T-cell (primary cell): Measurements from ENCODE around the gene CLEC18A. TPM values are rescaled to one million over a fixed set of nuclear protein-coding genes. Genes with fewer than 3 reads are reported as not detected.

Source experiments
- ATAC-seq, 4 experiments: fragments of 200-7000 bp in 3 of 4; fragments of 150-1000 bp in 1 of 4; cut with Tn5 transposase; replicated peaks in 1 of 4; 1 replicate in 3 of 4; 2 replicates in 1 of 4; pipeline ENCODE4 v1.10.0; 2021; ENCODE audit warnings: moderate library complexity in 3 of 4, mild to moderate bottlenecking in 2 of 4, moderate number of reproducible peaks in 1 of 4
- CTCF ChIA-PET, 2 donors: fragments of 300-600 bp; sonication (Branson Sonifier 250); formaldehyde crosslinking; loops; one replicate each; lab custom pipeline; 2022; ENCODE audit warnings: antibody characterized with exemption in 2 of 2; lab: Charles Lee
- POLR2A ChIA-PET, 2 donors: fragments of 300-600 bp; sonication (Branson Sonifier 250); formaldehyde crosslinking; loops; one replicate each; lab custom pipeline; 2022; ENCODE audit warnings: antibody characterized with exemption in 2 of 2; lab: Charles Lee
- DNase-seq, 35 experiments: peaks; one replicate each; pipeline versions ENCODE4 v3.0.0 to v3.0.0-alpha.2; 2013 to 2023
- H3K27ac ChIP-seq: one replicate; pipeline ENCODE4 v1.5.1; 2013; ENCODE audit warnings: low read length
- H3K27me3 ChIP-seq, 2 experiments: replicated peaks in 1 of 2; 1 replicate in 1 of 2; 2 replicates in 1 of 2; pipeline versions ENCODE4 v1.6.1 to v1.7.0; 2013; ENCODE audit warnings: low read length in 1 of 2, mixed read lengths in 1 of 2; ENCODE audit not compliant: control insufficient read depth in 2 of 2, insufficient read depth in 2 of 2; ENCODE audit errors: extremely low read depth in 1 of 2
- H3K36me3 ChIP-seq, 2 donors: 1 replicate in 1 of 2; 2 replicates in 1 of 2; pipeline versions ENCODE4 v1.6.1 to v1.7.0; 2013; ENCODE audit warnings: low read length in 1 of 2; ENCODE audit not compliant: control insufficient read depth in 2 of 2, insufficient read depth in 1 of 2; ENCODE audit errors: extremely low read depth in 1 of 2
- H3K4me1 ChIP-seq, 2 experiments: 1 replicate in 1 of 2; 2 replicates in 1 of 2; pipeline versions ENCODE4 v1.6.1 to v1.7.0; 2013; ENCODE audit warnings: low read length in 2 of 2, mixed read lengths in 1 of 2; ENCODE audit not compliant: insufficient read depth in 2 of 2, control insufficient read depth in 1 of 2; ENCODE audit errors: extremely low read depth in 1 of 2
- H3K4me3 ChIP-seq, 2 donors: 1 replicate in 1 of 2; 2 replicates in 1 of 2; pipeline versions ENCODE4 v1.5.1 to v1.7.0; 2013; ENCODE audit warnings: mild to moderate bottlenecking in 2 of 2, low read length in 1 of 2, moderate library complexity in 1 of 2; ENCODE audit not compliant: control insufficient read depth in 1 of 2; ENCODE audit errors: extremely low read depth in 1 of 2
- H3K9me3 ChIP-seq: 2 replicates; pipeline ENCODE4 v1.7.0; 2013
- H3K27ac Mint-ChIP-seq, 2 donors: one replicate each; pipeline ENCODE4 v1.8.0; 2020 to 2021; ENCODE audit warnings: mild to moderate bottlenecking in 2 of 2, mixed read lengths in 2 of 2
- H3K27me3 Mint-ChIP-seq, 2 donors: one replicate each; pipeline ENCODE4 v1.8.0; 2021 to 2022; ENCODE audit warnings: mixed read lengths in 2 of 2
- H3K36me3 Mint-ChIP-seq: one replicate; pipeline ENCODE4 v1.8.0; 2021; ENCODE audit warnings: mixed read lengths
- H3K4me1 Mint-ChIP-seq, 3 donors: one replicate each; pipeline ENCODE4 v1.8.0; 2020 to 2022; ENCODE audit warnings: mixed read lengths in 3 of 3, mild to moderate bottlenecking in 1 of 3
- H3K4me3 Mint-ChIP-seq, 3 donors: one replicate each; pipeline ENCODE4 v1.8.0; 2020 to 2022; ENCODE audit warnings: mild to moderate bottlenecking in 3 of 3, mixed read lengths in 3 of 3, moderate library complexity in 3 of 3
- H3K9me3 Mint-ChIP-seq, 3 donors: one replicate each; pipeline ENCODE4 v1.8.0; 2020 to 2022; ENCODE audit warnings: mixed read lengths in 3 of 3
- WGBS: methylation state at CpG from one replicate; pipeline ENCODE4 v1.1.5; 2013; ENCODE audit warnings: missing lambda C conversion rate; ENCODE audit not compliant: insufficient coverage; 5-methylcytosine and 5-hydroxymethylcytosine counted together
- total RNA-seq, 35 experiments: library from RNA in 6 of 35; stranded (reverse) in 6 of 35; fragments of 120-200 nt in 1 of 35; gene quantifications; one replicate each; pipeline versions ENCODE4 v1.2.1 to v1.2.4 and lab custom pipeline; 2013 to 2026

The CLEC18A gene
- total RNA-seq, 5 donors from 2014 or later (not counting 1 experiment from before 2014, with no cell fraction given), result 2.0 to 3.7 (median 2.8) TPM

DNA sequence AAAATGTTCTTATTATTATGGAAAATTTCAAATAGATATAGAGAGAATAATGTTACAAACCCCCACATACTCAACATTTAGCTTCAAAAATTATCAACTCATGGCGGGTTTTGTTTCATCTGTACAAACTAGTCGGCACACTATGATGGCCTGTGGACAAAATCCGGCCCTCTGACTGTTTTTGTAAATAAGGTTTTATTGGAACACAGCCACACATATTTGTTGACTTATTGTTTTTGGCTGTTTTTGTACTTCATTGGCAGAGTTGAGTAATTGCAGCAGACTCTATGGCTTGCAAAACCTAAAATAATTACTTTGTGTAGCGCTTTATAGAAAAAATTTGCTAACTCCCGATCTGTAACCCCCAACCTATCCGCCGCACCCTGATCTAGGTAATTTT lies 41.4 kb upstream of the CLEC18A start:
- Histone ChIP-seq H3K9me3 (no peaks in the 10 kb centered on the region), H3K4me1 (no peaks in the 10 kb centered on the region), H3K27me3 (no peaks in the 10 kb centered on the region), H3K36me3 (peaks cover 0 to 36% of the 10 kb centered on the region in 2 donors), H3K4me3 (no peak overlapping the region), H3K27ac (no peak overlapping the region)
- Mint-ChIP-seq H3K4me1 (no peaks in the 10 kb centered on the region), H3K27me3 (no peaks in the 10 kb centered on the region), H3K4me3 (no peak overlapping the region), H3K36me3 (peaks cover 41% of the 10 kb centered on the region), H3K9me3 (no peaks in the 10 kb centered on the region), H3K27ac (no peak overlapping the region)
- POLR2A ChIA-PET, result no interaction called here
- DNase-seq (no peak), ATAC-seq (no peak)
- CTCF ChIA-PET, result no interaction called here
- no CpG with 5 or more reads among the region's 7 CpGs for WGBS

DNA sequence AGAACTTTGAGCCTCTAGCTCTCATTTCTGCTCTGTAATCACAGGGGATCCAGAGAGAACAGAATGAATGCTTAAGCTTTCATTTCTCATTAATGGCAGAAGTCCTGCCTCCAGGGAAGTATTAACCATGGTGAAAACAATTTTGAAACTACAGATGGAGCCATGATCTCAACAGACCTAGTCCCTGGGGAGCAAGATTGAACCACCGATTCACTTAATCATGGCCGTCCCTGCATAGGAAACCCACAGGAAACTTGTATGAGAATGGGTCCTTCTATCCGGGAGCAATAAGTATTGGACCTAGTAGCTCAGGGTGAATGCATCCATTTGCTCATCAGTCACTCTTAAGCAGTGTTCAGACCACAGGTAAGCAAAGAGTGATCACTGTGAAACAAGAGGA lies 40.2 kb upstream of the CLEC18A start:
- H3K4me1 ChIP-seq, result no peaks in the 10 kb centered on the region
- 100% methylated on average over 1 of the region's 3 CpGs for WGBS
- no peak for ATAC-seq
- no peak for DNase-seq
- peaks cover 43% of the 10 kb centered on the region for H3K36me3 Mint-ChIP-seq
- H3K27ac ChIP-seq, result no peak overlapping the region
- no peak overlapping the region for H3K4me3 Mint-ChIP-seq
- H3K9me3 ChIP-seq, result no peaks in the 10 kb centered on the region
- H3K4me3 ChIP-seq, result no peak overlapping the region
- peaks cover 0 to 34% of the 10 kb centered on the region in 2 donors for H3K36me3 ChIP-seq
- no peaks in the 10 kb centered on the region for H3K9me3 Mint-ChIP-seq
- ChIA-PET CTCF (no interaction called here), POLR2A (interaction anchor here in 1 of 2 donors (0.6 kb wide), 1 partner anchor 10 kb away, joined by 5 read pairs; no protein-coding TSS in a partner anchor)
- H3K4me1 Mint-ChIP-seq, result no peaks in the 10 kb centered on the region
- no peaks in the 10 kb centered on the region for H3K27me3 ChIP-seq
- no peaks in the 10 kb centered on the region for H3K27me3 Mint-ChIP-seq
- H3K27ac Mint-ChIP-seq, result no peak overlapping the region

DNA sequence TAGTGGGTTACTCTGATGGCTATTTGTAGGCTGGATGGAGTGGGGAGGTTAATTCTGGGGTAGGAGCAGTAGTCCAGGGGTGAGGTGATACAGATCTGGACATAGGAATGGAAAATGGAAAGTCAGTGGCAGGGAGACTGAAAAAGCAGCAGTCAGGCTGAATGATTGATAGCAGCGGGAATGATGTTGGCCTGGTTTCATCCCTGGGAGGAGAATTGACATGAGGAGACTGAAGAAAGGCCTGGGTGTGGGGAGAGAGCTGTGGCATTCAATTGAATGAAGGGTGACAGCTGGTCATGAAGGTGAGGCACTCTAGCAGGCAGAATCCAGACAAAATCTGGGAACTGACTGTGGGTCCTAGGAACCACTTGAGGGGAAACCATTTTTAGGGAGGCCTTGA lies 34.7 kb upstream of the CLEC18A start:
- H3K4me3 Mint-ChIP-seq, result no peak overlapping the region
- Histone ChIP-seq H3K27ac (no peak overlapping the region), H3K36me3 (peaks cover 4 to 15% of the 10 kb centered on the region in 2 donors), H3K4me1 (no peaks in the 10 kb centered on the region), H3K9me3 (no peaks in the 10 kb centered on the region), H3K4me3 (no peak overlapping the region), H3K27me3 (no peaks in the 10 kb centered on the region)
- H3K36me3 Mint-ChIP-seq, result peaks cover 45% of the 10 kb centered on the region
- H3K27me3 Mint-ChIP-seq, result no peaks in the 10 kb centered on the region
- ATAC-seq (no peak), DNase-seq (no peak)
- no peaks in the 10 kb centered on the region for H3K9me3 Mint-ChIP-seq
- WGBS, result 100% methylated on average over 1 of the region's 1 CpG
- H3K27ac Mint-ChIP-seq, result no peak overlapping the region
- H3K4me1 Mint-ChIP-seq, result no peaks in the 10 kb centered on the region
- CTCF ChIA-PET, result no interaction called here
- POLR2A ChIA-PET, result no interaction called here

DNA sequence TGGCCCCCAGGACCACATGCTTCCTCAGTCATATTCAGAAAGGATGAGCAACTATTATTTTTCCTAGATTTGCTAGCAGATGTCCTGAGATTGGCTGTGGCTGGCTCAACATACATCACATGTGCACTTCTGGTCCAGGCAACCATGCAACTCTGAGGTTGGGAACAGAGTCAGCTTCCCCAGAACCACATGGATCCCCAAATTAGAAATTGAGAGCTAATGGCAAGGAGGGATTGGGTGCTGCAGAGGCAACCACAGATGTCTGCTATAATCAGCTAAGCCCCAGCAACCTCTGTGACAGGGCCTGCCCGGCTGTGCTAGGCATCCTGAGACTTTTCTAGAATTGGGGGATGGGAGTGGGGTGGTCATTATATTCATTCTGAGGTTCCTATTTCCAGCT lies 33.8 kb upstream of the CLEC18A start:
- ChIA-PET CTCF (no interaction called here), POLR2A (no interaction called here)
- H3K4me1 Mint-ChIP-seq, result no peaks in the 10 kb centered on the region
- 100% methylated on average over 1 of the region's 1 CpG for WGBS
- Histone ChIP-seq H3K36me3 (peaks cover 6 to 12% of the 10 kb centered on the region in 2 donors), H3K4me1 (no peaks in the 10 kb centered on the region), H3K4me3 (no peak overlapping the region), H3K27ac (no peak overlapping the region), H3K9me3 (no peaks in the 10 kb centered on the region), H3K27me3 (no peaks in the 10 kb centered on the region)
- no peak for ATAC-seq
- H3K27me3 Mint-ChIP-seq, result no peaks in the 10 kb centered on the region
- no peaks in the 10 kb centered on the region for H3K9me3 Mint-ChIP-seq
- DNase-seq, result no peak
- no peak overlapping the region for H3K4me3 Mint-ChIP-seq
- H3K36me3 Mint-ChIP-seq, result peaks cover 48% of the 10 kb centered on the region
- no peak overlapping the region for H3K27ac Mint-ChIP-seq

DNA sequence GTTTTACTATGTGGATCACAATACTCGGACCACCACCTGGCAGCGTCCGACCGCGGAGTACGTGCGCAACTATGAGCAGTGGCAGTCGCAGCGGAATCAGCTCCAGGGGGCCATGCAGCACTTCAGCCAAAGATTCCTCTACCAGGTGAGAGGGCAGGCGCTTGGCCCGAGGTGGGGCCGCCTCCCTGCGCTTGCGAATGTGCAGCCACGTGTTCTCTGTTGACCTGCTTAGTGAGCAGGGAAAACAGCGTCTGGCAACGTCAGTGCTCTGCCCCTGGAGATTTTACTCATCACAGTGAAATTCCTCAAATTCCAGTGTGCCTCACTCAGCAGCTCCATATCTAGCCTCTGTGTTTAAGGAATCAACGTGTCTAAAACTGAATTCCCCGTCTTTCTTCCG lies 33.4 kb upstream of the CLEC18A start:
- no peaks in the 10 kb centered on the region for H3K4me1 ChIP-seq

DNA sequence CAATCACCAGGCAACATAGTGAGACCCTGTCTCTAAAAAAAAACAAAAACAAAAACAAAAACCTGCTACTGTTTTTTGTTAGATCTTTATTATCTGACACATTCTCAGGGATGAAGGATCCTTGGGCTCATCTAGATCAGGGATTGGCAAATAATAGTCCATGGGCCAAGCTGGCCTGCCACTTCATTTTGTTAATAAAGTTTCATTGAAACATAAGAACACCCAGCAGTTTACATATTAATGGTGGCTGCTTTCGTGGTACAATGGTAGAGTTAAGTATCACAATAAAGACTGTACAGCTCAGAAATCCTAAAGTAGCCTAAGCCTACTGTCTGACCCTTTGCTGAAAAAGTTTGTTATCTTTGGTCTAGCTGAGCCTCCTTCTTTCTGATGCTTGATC lies 32.9 kb upstream of the CLEC18A start:
- Mint-ChIP-seq H3K4me3 (no peak overlapping the region), H3K9me3 (no peaks in the 10 kb centered on the region), H3K36me3 (peaks cover 45% of the 10 kb centered on the region), H3K27ac (no peak overlapping the region), H3K27me3 (no peaks in the 10 kb centered on the region), H3K4me1 (no peaks in the 10 kb centered on the region)
- no peaks in the 10 kb centered on the region for H3K27me3 ChIP-seq
- no peak for ATAC-seq
- H3K27ac ChIP-seq, result no peak overlapping the region
- H3K36me3 ChIP-seq, result peaks cover 10 to 13% of the 10 kb centered on the region in 2 donors
- POLR2A ChIA-PET, result interaction anchor here in 1 of 2 donors (0.6 kb wide), 1 partner anchor 83 kb away, joined by 3 read pairs; no protein-coding TSS in a partner anchor
- H3K9me3 ChIP-seq, result no peaks in the 10 kb centered on the region
- H3K4me3 ChIP-seq, result no peak overlapping the region
- no CpG with 5 or more reads among the region's 1 CpG for WGBS
- no peak for DNase-seq
- CTCF ChIA-PET, result interaction anchor here in 1 of 2 donors (0.6 kb wide), 1 partner anchor 120 kb away, joined by 3 read pairs; no protein-coding TSS in a partner anchor
- no peaks in the 10 kb centered on the region for H3K4me1 ChIP-seq

More for the DNA sequence above, 33.4 kb upstream of the CLEC18A start:
- WGBS, result 97% methylated on average over 19 of the region's 20 CpGs
- Histone ChIP-seq H3K4me3 (no peak overlapping the region), H3K27me3 (no peaks in the 10 kb centered on the region), H3K36me3 (peaks cover 10 to 13% of the 10 kb centered on the region in 2 donors), H3K9me3 (no peaks in the 10 kb centered on the region), H3K27ac (no peak overlapping the region)
- no peaks in the 10 kb centered on the region for H3K9me3 Mint-ChIP-seq
- H3K4me3 Mint-ChIP-seq, result no peak overlapping the region
- peaks cover 45% of the 10 kb centered on the region for H3K36me3 Mint-ChIP-seq
- ATAC-seq (no peak), DNase-seq (no peak)
- no peaks in the 10 kb centered on the region for H3K4me1 Mint-ChIP-seq
- no peaks in the 10 kb centered on the region for H3K27me3 Mint-ChIP-seq
- ChIA-PET CTCF (no interaction called here), POLR2A (no interaction called here)
- no peak overlapping the region for H3K27ac Mint-ChIP-seq

DNA sequence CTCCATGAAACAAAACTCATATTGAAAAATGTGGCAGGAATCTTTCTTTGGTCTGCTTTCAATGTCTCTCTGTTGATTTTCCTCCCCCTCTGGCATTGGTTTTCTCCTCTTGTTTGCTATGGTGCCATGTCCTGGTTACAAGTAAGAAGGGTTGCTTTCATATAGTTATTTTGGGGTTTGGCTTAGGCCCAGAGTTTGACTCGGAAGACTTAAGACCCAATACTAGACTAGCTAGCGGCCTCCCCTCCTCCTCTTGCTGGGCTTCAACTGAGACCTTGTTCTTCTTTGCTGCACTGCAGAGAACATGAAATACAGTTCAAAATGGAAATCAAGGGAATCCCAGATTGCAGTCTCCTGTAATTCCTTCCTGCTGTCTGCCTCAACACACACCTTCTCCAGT lies 30.0 kb upstream of the CLEC18A start:
- H3K4me1 ChIP-seq, result no peaks in the 10 kb centered on the region
- ATAC-seq (no peak), DNase-seq (no peak)
- CTCF ChIA-PET, result no interaction called here
- peaks cover 53% of the 10 kb centered on the region for H3K36me3 Mint-ChIP-seq
- H3K27me3 ChIP-seq, result no peaks in the 10 kb centered on the region
- whole genome bisulfite sequencing, result 92% methylated on average over 2 of the region's 2 CpGs
- no peaks in the 10 kb centered on the region for H3K4me1 Mint-ChIP-seq
- POLR2A ChIA-PET, result no interaction called here
- H3K27ac ChIP-seq, result no peak overlapping the region
- no peaks in the 10 kb centered on the region for H3K9me3 ChIP-seq
- H3K36me3 ChIP-seq, result peaks cover 10 to 32% of the 10 kb centered on the region in 2 donors
- H3K4me3 ChIP-seq, result no peak overlapping the region
- H3K27me3 Mint-ChIP-seq, result no peaks in the 10 kb centered on the region
- H3K9me3 Mint-ChIP-seq, result no peaks in the 10 kb centered on the region
- no peak overlapping the region for H3K4me3 Mint-ChIP-seq
- H3K27ac Mint-ChIP-seq, result no peak overlapping the region
